SK-N-SH (cell line): ENCODE measurements around the gene ACOT8. TPM values are rescaled to one million over a fixed set of nuclear protein-coding genes. Genes with fewer than 3 reads are reported as not detected.

ENCODE experiments used
- CTCF ChIA-PET: fragments of 300-600, 350-600 bp; formaldehyde crosslinking; extraction: SDS; loops from one replicate; lab custom pipeline; 2021; lab: Yijun Ruan, JAX
- POLR2A ChIA-PET: fragments of 350-600 bp; sonication (Branson Sonifier 250); formaldehyde crosslinking; extraction: SDS; loops from one replicate; lab custom pipeline; 2020; ENCODE audit warnings: antibody characterized with exemption, inconsistent platforms; lab: Yijun Ruan, JAX
- DNase-seq: peaks from one replicate; pipeline ENCODE4 v3.0.0; 2012
- H2AFZ ChIP-seq: fragments of 200-600 bp; sonication (generic); 2 replicates; pipeline ENCODE4 v1.8.1; 2016; ENCODE audit warnings: antibody characterized with exemption, mild to moderate bottlenecking, low read depth
- H3F3A ChIP-seq: fragments of 200-600 bp; sonication (generic); replicated peaks from 2 replicates; pipeline ENCODE3; 2016; ENCODE audit warnings: antibody characterized with exemption, mild to moderate bottlenecking; ENCODE audit not compliant: insufficient read depth
- H3K27ac ChIP-seq, 2 experiments: fragments of 200-500 bp in 1 of 2; fragments of 200-600 bp in 1 of 2; sonication (Bioruptor generic) in 1 of 2; sonication (generic), shearing (Covaris generic) in 1 of 2; 2 replicates each; pipeline versions ENCODE4 v1.5.1 to v1.6.1; 2014 to 2016; ENCODE audit warnings: low read depth in 2 of 2, inconsistent platforms in 1 of 2, low read length in 1 of 2, mild to moderate bottlenecking in 1 of 2, mixed read lengths in 1 of 2
- H3K27me3 ChIP-seq: fragments of 200-600 bp; sonication (generic), shearing (Covaris generic); 2 replicates; pipeline ENCODE4 v1.6.1; 2016; ENCODE audit warnings: mixed run types; ENCODE audit not compliant: insufficient read depth
- H3K36me3 ChIP-seq, 2 experiments: fragments of 200-500 bp in 1 of 2; fragments of 200-600 bp in 1 of 2; sonication (Bioruptor generic) in 1 of 2; sonication (generic) in 1 of 2; replicated peaks in 1 of 2; 2 replicates each; pipeline versions ENCODE3 to v1.5.1; 2014 to 2016; ENCODE audit warnings: low read length in 1 of 2, mild to moderate bottlenecking in 1 of 2; ENCODE audit not compliant: insufficient read depth in 2 of 2, control insufficient read depth in 1 of 2
- H3K4me1 ChIP-seq, 2 experiments: fragments of 200-500 bp in 1 of 2; fragments of 200-600 bp in 1 of 2; sonication (Bioruptor generic) in 1 of 2; sonication (generic), shearing (Covaris generic) in 1 of 2; 2 replicates each; pipeline versions ENCODE4 v1.5.1 to v1.6.1; 2014 to 2016; ENCODE audit warnings: low read depth in 1 of 2, low read length in 1 of 2, mixed run types in 1 of 2; ENCODE audit not compliant: insufficient read depth in 2 of 2, control insufficient read depth in 1 of 2
- H3K4me2 ChIP-seq: fragments of 200-600 bp; sonication (generic), shearing (Covaris generic); 2 replicates; pipeline ENCODE4 v1.6.1; 2017; ENCODE audit warnings: mixed run types
- H3K4me3 ChIP-seq, 2 experiments: fragments of 200-500 bp in 1 of 2; fragments of 200-600 bp in 1 of 2; sonication (Bioruptor generic) in 1 of 2; sonication (generic), shearing (Covaris generic) in 1 of 2; 2 replicates each; pipeline versions ENCODE4 v1.5.1 to v1.8.1; 2014 to 2016; ENCODE audit warnings: low read depth in 2 of 2, inconsistent platforms in 1 of 2, low read length in 1 of 2, mild to moderate bottlenecking in 1 of 2, mixed read lengths in 1 of 2, moderate library complexity in 1 of 2
- H3K79me2 ChIP-seq: fragments of 200-600 bp; sonication (generic); 2 replicates; pipeline ENCODE4 v1.8.1; 2017; ENCODE audit warnings: mild to moderate bottlenecking; ENCODE audit not compliant: insufficient read depth
- H3K9ac ChIP-seq: fragments of 200-600 bp; sonication (generic); 2 replicates; pipeline ENCODE4 v1.6.1; 2017; ENCODE audit warnings: mixed run types
- H3K9me2 ChIP-seq: fragments of 200-600 bp; sonication (generic); 2 replicates; pipeline ENCODE4 v1.6.1; 2017; ENCODE audit warnings: mixed run types
- H3K9me3 ChIP-seq: fragments of 200-600 bp; sonication (generic); 2 replicates; pipeline ENCODE4 v1.6.1; 2017; ENCODE audit warnings: mixed run types, mild to moderate bottlenecking, moderate library complexity
- H4K20me1 ChIP-seq: fragments of 200-600 bp; sonication (generic); 2 replicates; pipeline ENCODE4 v1.6.1; 2017; ENCODE audit warnings: mild to moderate bottlenecking, mixed run types; ENCODE audit not compliant: insufficient read depth
- CHD2 ChIP-seq: fragments of 150-350 bp; IDR thresholded peaks from 2 replicates; pipeline ENCODE4 v1.6.1; 2018; ENCODE audit warnings: low read length; ENCODE audit not compliant: partially characterized antibody
- FOXM1 ChIP-seq: IDR thresholded peaks from 2 replicates; pipeline ENCODE4 v1.4.0; 2012; ENCODE audit warnings: low read depth, mild to moderate bottlenecking
- IRF3 ChIP-seq: fragments of 150-350 bp; IDR thresholded peaks from 2 replicates; pipeline ENCODE4 v1.6.1; 2016; ENCODE audit warnings: mild to moderate bottlenecking, low read depth, low read length
- JUND ChIP-seq: IDR thresholded peaks from 2 replicates; pipeline ENCODE4 v1.4.0; 2012
- MAX ChIP-seq: IDR thresholded peaks from 2 replicates; pipeline ENCODE4 v1.4.0; 2012; ENCODE audit warnings: low read depth
- MEF2A ChIP-seq: IDR thresholded peaks from 2 replicates; pipeline ENCODE4 v1.4.0; 2012; ENCODE audit warnings: low read depth, borderline replicate concordance
- MXI1 ChIP-seq: IDR thresholded peaks from 2 replicates; pipeline ENCODE4 v1.6.1; 2012; ENCODE audit warnings: mild to moderate bottlenecking, low read depth, low read length, improper control_type of control experiment
- NFIC ChIP-seq: IDR thresholded peaks from 2 replicates; pipeline ENCODE4 v1.4.0; 2012; ENCODE audit warnings: borderline replicate concordance
- PBX3 ChIP-seq: IDR thresholded peaks from 2 replicates; pipeline ENCODE4; 2012
- POLR2AphosphoS5 ChIP-seq: IDR thresholded peaks from 2 replicates; pipeline ENCODE4 v1.6.1; 2012; ENCODE audit warnings: low read depth, low read length
- RFX5 ChIP-seq: IDR thresholded peaks from 2 replicates; pipeline ENCODE4 v1.6.1; 2012; ENCODE audit warnings: mild to moderate bottlenecking, improper control_type of control experiment, low read length
- RXRA ChIP-seq: IDR thresholded peaks from 2 replicates; pipeline ENCODE4 v1.4.0; 2012; ENCODE audit warnings: low read depth, mild to moderate bottlenecking, borderline replicate concordance
- SIN3A ChIP-seq: IDR thresholded peaks from 2 replicates; pipeline ENCODE4 v1.6.1; 2012; ENCODE audit warnings: low read depth, mild to moderate bottlenecking, low read length, moderate library complexity, borderline replicate concordance
- USF1 ChIP-seq: IDR thresholded peaks from 2 replicates; pipeline ENCODE4 v1.4.0; 2012; ENCODE audit warnings: low read depth, borderline replicate concordance
- WGBS: methylation state at CpG from one replicate; pipeline ENCODE4 v1.1.6; 2017; ENCODE audit warnings: low lambda C conversion rate; 5-methylcytosine and 5-hydroxymethylcytosine counted together
- polyA plus RNA-seq, 3 experiments: library from polyadenylated mRNA; depleted of rRNA; stranded (reverse); fragments of >200 nt; gene quantifications; 2 replicates each; pipeline ENCODE4 v1.2.3, GENCODE V29; 2012

Gene ACOT8
- polyA plus RNA-seq, 1 of the 3 experiments (the other 2 are of a cell fraction): 48.4 TPM

- H3F3A ChIP-seq: peaks cover 9% of the 10 kb centered on the region
- no peak overlapping the region for H3K9ac ChIP-seq
- H3K4me2 ChIP-seq: no peak overlapping the region
- peaks cover 26 to 31% of the 10 kb centered on the region in 2 experiments for H3K36me3 ChIP-seq
- no peak for DNase-seq
- TF ChIP-seq MAX: no peak
- no peak for TF ChIP-seq JUND
- no peak for TF ChIP-seq SIN3A
- no peak for TF ChIP-seq POLR2AphosphoS5
- no peak for TF ChIP-seq RXRA
- no peak for TF ChIP-seq MEF2A
- no peak for TF ChIP-seq CHD2
- no peak for TF ChIP-seq MXI1
- TF ChIP-seq USF1: no peak
- TF ChIP-seq IRF3: no peak
- TF ChIP-seq RFX5: no peak
- TF ChIP-seq NFIC: no peak
- TF ChIP-seq PBX3: no peak
- TF ChIP-seq FOXM1: no peak
- no peaks in the 10 kb centered on the region for H3K9me2 ChIP-seq
- POLR2A ChIA-PET: no interaction called here
- CTCF ChIA-PET: interaction anchor here (1.0 to 1.5 kb wide), 2 partner anchors 26 to 173 kb away, joined by 3 to 4 read pairs; no protein-coding TSS in a partner anchor
- H4K20me1 ChIP-seq: no peaks in the 10 kb centered on the region
- H3K4me3 ChIP-seq: no peak overlapping the region
- no peaks in the 10 kb centered on the region for H3K27me3 ChIP-seq
- H3K79me2 ChIP-seq: peaks cover 24% of the 10 kb centered on the region
- no peak overlapping the region for H3K27ac ChIP-seq
- WGBS: 96% methylated on average over 11 of the region's 11 CpGs
- peaks cover 0 to 9% of the 10 kb centered on the region in 2 experiments; a peak in 2 of 4 replicates for H3K4me1 ChIP-seq
- no peaks in the 10 kb centered on the region for H3K9me3 ChIP-seq
- no peak overlapping the region for H2AFZ ChIP-seq
Observed at GRCh38 chr20:45796337-45797065, 60.7 kb downstream of the ACOT8 start.
